B cell (primary cell): Measurements from ENCODE around the gene SLF2. TPM values are rescaled to one million over a fixed set of nuclear protein-coding genes. Genes with fewer than 3 reads are reported as not detected.

Experiments
- ATAC-seq: fragments of 200-7000 bp; cut with Tn5 transposase; one replicate; pipeline ENCODE4 v1.10.0; 2021; ENCODE audit warnings: low read depth, mild to moderate bottlenecking, moderate number of reproducible peaks, moderate library complexity
- CTCF ChIA-PET: fragments of 350-600 bp; sonication (Branson Sonifier 250); formaldehyde crosslinking; loops from one replicate; lab custom pipeline; 2021; ENCODE audit warnings: antibody characterized with exemption, inconsistent platforms; lab: Charles Lee
- POLR2A ChIA-PET: fragments of 350-600 bp; sonication (Branson Sonifier 250); formaldehyde crosslinking; loops from one replicate; lab custom pipeline; 2021; ENCODE audit warnings: antibody characterized with exemption; lab: Charles Lee
- DNase-seq: peaks from one replicate; pipeline ENCODE4 v3.0.0; 2013
- H2AFZ ChIP-seq: 2 replicates; pipeline ENCODE4 v1.6.1; 2012; ENCODE audit warnings: mild to moderate bottlenecking, low read depth, low read length; ENCODE audit not compliant: insufficient read depth, poor library complexity, severe bottlenecking
- H3K27ac ChIP-seq, 2 donors: 1 replicate in 1 of 2; 2 replicates in 1 of 2; pipeline ENCODE4 v1.5.1; 2012 to 2013; ENCODE audit warnings: low read length in 2 of 2, mild to moderate bottlenecking in 2 of 2, moderate library complexity in 1 of 2
- H3K27me3 ChIP-seq, 4 experiments: fragments of 200-600 bp in 1 of 4; sonication (generic) in 1 of 4; replicated peaks in 1 of 4; 1 replicate in 2 of 4; 2 replicates in 2 of 4; pipeline versions ENCODE4 v1.6.1 to v1.7.0; 2013 to 2016; ENCODE audit warnings: low read length in 3 of 4, mild to moderate bottlenecking in 2 of 4, mixed read lengths in 1 of 4, moderate library complexity in 1 of 4; ENCODE audit not compliant: insufficient read depth in 4 of 4, control insufficient read depth in 3 of 4; ENCODE audit errors: control extremely low read depth in 1 of 4
- H3K36me3 ChIP-seq, 2 experiments: replicated peaks in 1 of 2; 1 replicate in 1 of 2; 2 replicates in 1 of 2; pipeline versions ENCODE4 v1.6.1 to v1.7.1; 2013; ENCODE audit warnings: low read length in 1 of 2; ENCODE audit not compliant: insufficient read depth in 2 of 2, control insufficient read depth in 1 of 2; ENCODE audit errors: control extremely low read depth in 1 of 2, extremely low read depth in 1 of 2
- H3K4me1 ChIP-seq, 2 donors: fragments of 200-600 bp in 1 of 2; sonication (generic) in 1 of 2; 1 replicate in 1 of 2; 2 replicates in 1 of 2; pipeline versions ENCODE4 v1.5.1 to v1.6.1; 2013 to 2017; ENCODE audit warnings: low read length in 2 of 2; ENCODE audit not compliant: control insufficient read depth in 2 of 2, insufficient read depth in 2 of 2
- H3K4me2 ChIP-seq: replicated peaks from 2 replicates; pipeline ENCODE3; 2012; ENCODE audit warnings: mild to moderate bottlenecking, low read depth, low read length; ENCODE audit not compliant: poor library complexity, severe bottlenecking
- H3K4me3 ChIP-seq, 5 experiments: fragments of 200-600 bp in 1 of 5; sonication (generic) in 1 of 5; 1 replicate in 3 of 5; 2 replicates in 2 of 5; pipeline versions ENCODE4 v1.5.1 to v1.7.0; 2011 to 2016; ENCODE audit warnings: low read length in 4 of 5, mild to moderate bottlenecking in 4 of 5, low read depth in 2 of 5, control low read depth in 1 of 5, moderate library complexity in 1 of 5; ENCODE audit not compliant: insufficient read depth in 1 of 5; ENCODE audit errors: control extremely low read depth in 1 of 5, extremely low read depth in 1 of 5
- H3K79me2 ChIP-seq: fragments of 200-600 bp; sonication (generic); one replicate; pipeline ENCODE4 v1.6.0; 2016; ENCODE audit warnings: low read length; ENCODE audit not compliant: control insufficient read depth, insufficient read depth
- H3K9ac ChIP-seq: fragments of 200-600 bp; sonication (generic); 2 replicates; pipeline ENCODE4 v1.6.1; 2017; ENCODE audit warnings: mild to moderate bottlenecking, low read length, moderate library complexity
- H3K9me3 ChIP-seq, 3 donors: one replicate each; pipeline versions ENCODE4 v1.6.1 to v1.7.1; 2013; ENCODE audit warnings: low read length in 2 of 3; ENCODE audit not compliant: control insufficient read depth in 2 of 3, insufficient read depth in 1 of 3; ENCODE audit errors: control extremely low read depth in 1 of 3
- H4K20me1 ChIP-seq: 2 replicates; pipeline ENCODE4 v1.6.0; 2012; ENCODE audit warnings: mild to moderate bottlenecking, low read length; ENCODE audit not compliant: insufficient read depth, control insufficient read depth, poor library complexity, severe bottlenecking
- H3K27ac Mint-ChIP-seq: one replicate; pipeline ENCODE4 v1.8.0; 2021; ENCODE audit warnings: mixed read lengths
- H3K27me3 Mint-ChIP-seq: one replicate; pipeline ENCODE4 v1.8.0; 2021; ENCODE audit warnings: mixed read lengths
- H3K4me1 Mint-ChIP-seq: one replicate; pipeline ENCODE4 v1.8.0; 2021; ENCODE audit warnings: mixed read lengths
- H3K4me3 Mint-ChIP-seq: one replicate; pipeline ENCODE4 v1.8.0; 2021; ENCODE audit warnings: mixed read lengths
- H3K9me3 Mint-ChIP-seq: one replicate; pipeline ENCODE4 v1.8.0; 2022; ENCODE audit warnings: mixed read lengths; ENCODE audit not compliant: insufficient read depth
- EZH2 ChIP-seq: IDR thresholded peaks from 2 replicates; pipeline ENCODE4 v1.6.1; 2012; ENCODE audit warnings: borderline replicate concordance, low read depth, mild to moderate bottlenecking, moderate library complexity, low read length; ENCODE audit not compliant: insufficient read depth, poor library complexity, severe bottlenecking
- WGBS: methylation state at CpG from one replicate; pipeline ENCODE4 v1.1.5; 2013; ENCODE audit warnings: missing lambda C conversion rate; ENCODE audit not compliant: insufficient coverage; 5-methylcytosine and 5-hydroxymethylcytosine counted together
- intact Hi-C: fragments of 100-400 bp; cut with micrococcal nuclease; formaldehyde crosslinking; loops from one replicate; pipeline ENCODE4 v1.10.0; 2022
- polyA plus RNA-seq: library from polyadenylated mRNA; depleted of rRNA; stranded (reverse); fragments of >200 nt; gene quantifications from 2 replicates; pipeline ENCODE4 v1.2.3, GENCODE V29; 2012
- total RNA-seq, 2 donors: library from RNA; stranded (reverse); fragments of 120-200 nt in 1 of 2; gene quantifications; 1 replicate in 1 of 2; 2 replicates in 1 of 2; pipeline versions ENCODE4 v1.2.3 to v1.2.4, GENCODE V29; 2013 to 2022
- TF ChIP-seq, protein P1 (sequence below): fragments of 200-600 bp; IDR thresholded peaks from one replicate; pipeline ENCODE4 v1.8.0; 2022; ENCODE audit warnings: antibody characterized with exemption, mild to moderate bottlenecking

The SLF2 gene
- total and polyA plus RNA-seq, 2 donors (not counting 1 experiment from before 2014, with no cell fraction given), result 11.8 to 65.6 TPM

- DNase-seq (no peak), ATAC-seq (no peak)
- Mint-ChIP-seq H3K4me1 (peaks cover 2% of the 10 kb centered on the region), H3K4me3 (no peak overlapping the region), H3K27me3 (peaks cover 48% of the 10 kb centered on the region), H3K27ac (no peak overlapping the region), H3K9me3 (no peaks in the 10 kb centered on the region)
- Histone ChIP-seq H3K27me3 (peaks cover 0 to 29% (median 5%) of the 10 kb centered on the region in 4 experiments), H4K20me1 (no peaks in the 10 kb centered on the region), H3K4me3 (no peak overlapping the region), H3K9me3 (no peaks in the 10 kb centered on the region), H3K27ac (no peak overlapping the region), H3K4me1 (no peaks in the 10 kb centered on the region), H3K9ac (no peak overlapping the region), H3K36me3 (no peaks in the 10 kb centered on the region), H2AFZ (no peak overlapping the region), H3K4me2 (no peak overlapping the region), H3K79me2 (no peaks in the 10 kb centered on the region)
- POLR2A ChIA-PET, result no interaction called here
- WGBS, result 15% methylated on average over 15 of the region's 21 CpGs
- CTCF ChIA-PET, result no interaction called here
- intact Hi-C loops, result no loop called here
- TF ChIP-seq, protein P1, sequence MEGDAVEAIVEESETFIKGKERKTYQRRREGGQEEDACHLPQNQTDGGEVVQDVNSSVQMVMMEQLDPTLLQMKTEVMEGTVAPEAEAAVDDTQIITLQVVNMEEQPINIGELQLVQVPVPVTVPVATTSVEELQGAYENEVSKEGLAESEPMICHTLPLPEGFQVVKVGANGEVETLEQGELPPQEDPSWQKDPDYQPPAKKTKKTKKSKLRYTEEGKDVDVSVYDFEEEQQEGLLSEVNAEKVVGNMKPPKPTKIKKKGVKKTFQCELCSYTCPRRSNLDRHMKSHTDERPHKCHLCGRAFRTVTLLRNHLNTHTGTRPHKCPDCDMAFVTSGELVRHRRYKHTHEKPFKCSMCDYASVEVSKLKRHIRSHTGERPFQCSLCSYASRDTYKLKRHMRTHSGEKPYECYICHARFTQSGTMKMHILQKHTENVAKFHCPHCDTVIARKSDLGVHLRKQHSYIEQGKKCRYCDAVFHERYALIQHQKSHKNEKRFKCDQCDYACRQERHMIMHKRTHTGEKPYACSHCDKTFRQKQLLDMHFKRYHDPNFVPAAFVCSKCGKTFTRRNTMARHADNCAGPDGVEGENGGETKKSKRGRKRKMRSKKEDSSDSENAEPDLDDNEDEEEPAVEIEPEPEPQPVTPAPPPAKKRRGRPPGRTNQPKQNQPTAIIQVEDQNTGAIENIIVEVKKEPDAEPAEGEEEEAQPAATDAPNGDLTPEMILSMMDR, result no peak
- no peak for TF ChIP-seq EZH2
Observed at GRCh38 chr10:100866575-100867098, 46.1 kb upstream of the SLF2 start.

- Histone ChIP-seq H3K4me2 (no peak overlapping the region), H3K9me3 (no peaks in the 10 kb centered on the region), H3K4me1 (no peaks in the 10 kb centered on the region), H3K36me3 (no peaks in the 10 kb centered on the region), H3K27ac (no peak overlapping the region), H4K20me1 (no peaks in the 10 kb centered on the region), H3K79me2 (no peaks in the 10 kb centered on the region), H3K27me3 (peaks cover 0 to 29% (median 5%) of the 10 kb centered on the region in 4 experiments), H3K4me3 (no peak overlapping the region), H3K9ac (no peak overlapping the region), H2AFZ (no peak overlapping the region)
- Mint-ChIP-seq H3K4me1 (peaks cover 2% of the 10 kb centered on the region), H3K27me3 (peaks cover 43% of the 10 kb centered on the region), H3K9me3 (no peaks in the 10 kb centered on the region), H3K4me3 (no peak overlapping the region), H3K27ac (no peak overlapping the region)
- POLR2A ChIA-PET, result no interaction called here
- ATAC-seq (no peak), DNase-seq (no peak)
- intact Hi-C loops, result no loop called here
- TF ChIP-seq EZH2, result no peak
- TF ChIP-seq, protein P1, result no peak
- 87% methylated on average over 3 of the region's 8 CpGs for WGBS
- CTCF ChIA-PET, result no interaction called here
Observed at GRCh38 chr10:100867261-100867963, 45.4 kb upstream of the SLF2 start.
